Effector memory CD4-positive, alpha-beta T cell (primary cell): ENCODE results near the gene ERO1B.
A peak's percentile ranks its signal among the peaks of the same experiment; 100 is the strongest.

Experiments
- DNase-seq, 3 donors: peaks; one replicate each; pipeline ENCODE4 v3.0.0-alpha.2; 2020
- H3K27ac ChIP-seq: 2 replicates; pipeline ENCODE4 v1.7.0; 2013; ENCODE audit warnings: mild to moderate bottlenecking, low read length, moderate library complexity; ENCODE audit not compliant: insufficient read depth, poor library complexity, severe bottlenecking
- H3K27me3 ChIP-seq: replicated peaks from 2 replicates; pipeline ENCODE4 v1.7.0; 2013; ENCODE audit warnings: mild to moderate bottlenecking, low read length; ENCODE audit not compliant: insufficient read depth, control insufficient read depth, poor library complexity, severe bottlenecking
- H3K36me3 ChIP-seq: 2 replicates; pipeline ENCODE4 v1.7.0; 2013; ENCODE audit warnings: mild to moderate bottlenecking, low read length, moderate library complexity; ENCODE audit not compliant: control insufficient read depth, insufficient read depth
- H3K4me1 ChIP-seq: 2 replicates; pipeline ENCODE4 v1.7.0; 2013; ENCODE audit warnings: low read length, mild to moderate bottlenecking; ENCODE audit not compliant: control insufficient read depth, insufficient read depth, poor library complexity, severe bottlenecking
- H3K4me3 ChIP-seq: 2 replicates; pipeline ENCODE4 v1.7.0; 2013; ENCODE audit warnings: low read length, low read depth, mild to moderate bottlenecking; ENCODE audit not compliant: insufficient read depth, poor library complexity, severe bottlenecking
- H3K9me3 ChIP-seq: 2 replicates; pipeline ENCODE4 v1.7.0; 2013; ENCODE audit warnings: mild to moderate bottlenecking, low read length, moderate library complexity; ENCODE audit not compliant: control insufficient read depth

ERO1B gene

GRCh38 chr1:236301958-236302335 lies 20.2 kb upstream of the ERO1B start:
- Histone ChIP-seq H3K36me3 (no peaks in the 10 kb centered on the region), H3K27ac (no peak overlapping the region), H3K4me3 (no peak overlapping the region), H3K4me1 (no peaks in the 10 kb centered on the region), H3K9me3 (no peaks in the 10 kb centered on the region), H3K27me3 (no peaks in the 10 kb centered on the region)
- DNase-seq: no peak

DNA sequence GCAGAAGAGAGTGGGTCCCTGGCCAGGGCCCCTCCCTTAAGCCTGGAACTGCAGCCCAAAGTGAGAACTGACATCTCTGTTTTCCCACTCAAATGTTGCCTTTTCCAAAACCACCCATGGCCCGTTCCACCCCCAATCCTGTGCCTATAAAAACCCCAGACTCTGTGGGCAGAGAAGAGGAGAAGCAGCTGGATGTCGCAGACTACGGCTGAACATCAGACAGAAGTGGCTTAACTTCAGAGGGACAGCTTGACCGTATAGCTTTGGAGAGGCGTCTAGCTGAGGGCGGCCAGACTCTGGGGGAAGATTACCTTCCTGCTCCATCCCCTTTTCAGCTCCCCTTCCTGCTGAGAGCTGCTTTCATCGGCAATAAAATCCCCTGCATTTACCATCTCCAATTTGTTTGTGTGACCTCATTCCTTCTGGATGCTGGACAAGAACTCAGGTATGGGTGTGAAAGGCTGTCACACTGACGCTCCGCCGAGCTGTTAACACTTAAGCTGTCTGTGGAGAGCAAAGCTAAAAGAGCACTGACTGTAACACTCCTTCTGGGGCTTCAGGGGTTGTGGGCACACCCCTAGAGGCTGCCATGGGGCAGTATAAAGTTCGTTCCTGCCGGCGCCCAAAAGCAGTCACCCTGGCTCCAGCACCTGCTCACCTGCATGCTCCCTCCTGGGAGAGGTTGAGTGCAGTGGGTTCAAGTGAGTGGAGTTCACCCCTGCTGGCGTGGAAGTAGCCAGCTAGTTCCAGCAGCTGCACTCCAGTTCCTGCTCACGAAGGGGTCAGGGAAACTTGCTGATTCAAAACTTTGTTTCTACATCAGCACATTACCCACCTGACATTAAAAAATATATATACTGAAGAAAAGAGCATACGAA lies 19.6 kb upstream of the ERO1B start:
- Histone ChIP-seq H3K9me3 (no peaks in the 10 kb centered on the region), H3K4me3 (no peak overlapping the region), H3K27me3 (no peaks in the 10 kb centered on the region), H3K4me1 (no peaks in the 10 kb centered on the region), H3K27ac (no peak overlapping the region), H3K36me3 (no peaks in the 10 kb centered on the region)
- DNase-seq: no peak

DNA sequence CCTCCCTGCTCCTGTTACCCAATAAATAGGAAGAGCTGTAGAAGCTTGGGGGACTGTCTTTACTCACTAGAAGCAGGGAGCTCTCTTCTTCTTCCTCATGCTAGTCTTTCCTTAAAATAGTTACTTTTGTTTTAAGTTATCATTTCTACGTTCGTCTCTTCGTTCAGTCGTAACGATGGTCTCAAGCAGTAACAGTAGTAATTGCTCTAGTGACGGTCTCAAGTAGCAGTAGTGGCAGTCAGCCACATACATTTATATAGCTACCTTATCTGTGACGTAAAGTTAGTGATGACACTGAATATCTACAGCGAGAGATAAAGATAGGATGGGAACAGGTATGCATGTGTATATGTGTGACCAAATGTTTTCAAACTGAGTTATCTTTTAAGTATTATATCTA lies 15.4 kb upstream of the ERO1B start:
- Histone ChIP-seq H3K27ac (no peak overlapping the region), H3K36me3 (no peaks in the 10 kb centered on the region), H3K9me3 (no peaks in the 10 kb centered on the region), H3K4me1 (no peaks in the 10 kb centered on the region), H3K27me3 (no peaks in the 10 kb centered on the region), H3K4me3 (no peak overlapping the region)
- no peak for DNase-seq

DNA sequence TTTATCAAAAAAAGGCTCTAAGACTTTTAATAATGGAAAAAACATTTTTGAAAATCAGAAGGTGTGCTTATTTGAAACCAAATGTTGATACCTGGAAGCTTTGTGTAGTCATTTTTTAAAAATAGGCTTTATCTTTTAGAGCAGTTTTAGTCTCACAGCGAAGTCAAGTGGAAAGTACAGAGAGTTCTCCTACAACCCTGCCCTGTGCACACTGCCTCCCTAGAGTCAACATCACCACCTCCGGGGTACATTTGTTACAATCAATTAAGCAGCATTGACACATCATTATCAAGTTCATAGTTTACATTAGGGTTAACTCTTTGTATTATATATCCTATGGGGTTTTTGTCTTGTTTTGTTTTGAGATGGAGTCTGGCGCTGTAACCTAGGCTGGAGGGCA lies 10.7 kb upstream of the ERO1B start:
- no peak overlapping the region for H3K4me3 ChIP-seq
- no peaks in the 10 kb centered on the region for H3K36me3 ChIP-seq
- no peaks in the 10 kb centered on the region for H3K27me3 ChIP-seq
- no peak overlapping the region for H3K27ac ChIP-seq
- DNase-seq: no peak
- no peaks in the 10 kb centered on the region for H3K9me3 ChIP-seq
- H3K4me1 ChIP-seq: no peaks in the 10 kb centered on the region

DNA sequence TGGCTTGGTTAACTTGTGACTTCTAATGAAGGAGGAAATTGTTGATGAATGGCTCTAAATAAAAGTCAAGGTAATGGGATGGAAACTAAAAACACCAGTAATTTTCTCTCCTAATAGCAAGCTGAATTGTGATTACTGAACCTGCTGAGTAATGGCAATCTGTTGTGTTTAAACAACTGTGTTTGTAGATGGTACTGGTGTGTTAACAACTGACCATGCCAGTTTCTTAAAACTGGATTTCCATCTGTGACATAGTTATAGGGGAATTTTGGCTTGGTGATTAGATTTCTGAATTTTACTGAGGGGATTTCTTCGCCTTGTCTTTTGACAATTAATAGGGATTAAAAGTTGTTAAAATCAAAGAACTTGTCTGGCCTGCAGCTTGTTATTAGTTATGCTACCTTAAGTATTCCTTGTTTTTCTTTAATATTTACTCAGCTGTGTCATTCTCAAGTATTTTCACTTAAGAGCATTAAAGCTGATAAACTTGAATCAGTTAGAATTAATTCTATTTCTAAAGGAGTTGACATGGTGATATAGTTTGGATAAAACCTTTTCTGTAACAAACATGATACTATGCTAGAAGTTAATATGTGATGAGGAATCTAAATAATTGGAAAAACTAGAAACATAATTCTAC lies 7.9 kb upstream of the ERO1B start:
- Histone ChIP-seq H3K27me3 (no peaks in the 10 kb centered on the region), H3K27ac (no peak overlapping the region), H3K4me3 (no peak overlapping the region), H3K9me3 (no peaks in the 10 kb centered on the region), H3K4me1 (peaks cover 2% of the 10 kb centered on the region), H3K36me3 (no peaks in the 10 kb centered on the region)
- DNase-seq: no peak

DNA sequence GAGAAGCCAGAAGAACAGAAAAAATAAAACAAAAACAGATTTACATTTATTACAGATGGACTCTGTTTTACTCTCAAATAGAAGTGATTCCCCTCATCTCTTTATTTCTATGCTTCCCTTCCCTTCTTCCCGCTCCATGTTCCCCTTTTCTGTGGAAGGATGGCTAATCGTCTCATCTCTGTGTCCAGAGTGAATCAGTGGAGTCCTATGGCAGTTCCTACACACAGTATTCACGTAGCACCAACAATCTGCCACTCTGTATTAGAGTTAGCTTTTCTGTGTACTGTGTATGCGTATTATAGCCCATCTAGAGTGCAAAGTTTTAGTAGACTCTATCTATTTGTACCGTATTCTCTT lies 6.8 kb upstream of the ERO1B start:
- Histone ChIP-seq H3K27ac (no peak overlapping the region), H3K4me1 (peaks cover 10% of the 10 kb centered on the region), H3K9me3 (no peaks in the 10 kb centered on the region), H3K27me3 (no peaks in the 10 kb centered on the region), H3K4me3 (no peak overlapping the region), H3K36me3 (no peaks in the 10 kb centered on the region)
- DNase-seq: no peak

- no peaks in the 10 kb centered on the region for H3K9me3 ChIP-seq
- no peaks in the 10 kb centered on the region for H3K36me3 ChIP-seq
- H3K27ac ChIP-seq: no peak overlapping the region
- no peak overlapping the region for H3K4me3 ChIP-seq
- H3K4me1 ChIP-seq: peaks cover 10% of the 10 kb centered on the region
- no peak for DNase-seq
- no peaks in the 10 kb centered on the region for H3K27me3 ChIP-seq
Observed at GRCh38 chr1:236287757-236288619, 6.2 kb upstream of the ERO1B start.

- Histone ChIP-seq H3K9me3 (no peaks in the 10 kb centered on the region), H3K27me3 (no peaks in the 10 kb centered on the region), H3K36me3 (no peaks in the 10 kb centered on the region), H3K4me1 (peaks cover 10% of the 10 kb centered on the region), H3K4me3 (no peak overlapping the region), H3K27ac (no peak overlapping the region)
- no peak for DNase-seq
Observed at GRCh38 chr1:236287356-236287755, 5.6 kb upstream of the ERO1B start.

- Histone ChIP-seq H3K9me3 (no peaks in the 10 kb centered on the region), H3K4me1 (peaks cover 10% of the 10 kb centered on the region), H3K27me3 (no peaks in the 10 kb centered on the region), H3K4me3 (no peak overlapping the region), H3K27ac (no peak overlapping the region), H3K36me3 (peaks cover 5% of the 10 kb centered on the region)
- DNase-seq: no peak
Observed at GRCh38 chr1:236284291-236284721, 2.5 kb upstream of the ERO1B start.

GRCh38 chr1:236282719-236283118 lies 961 bp upstream of the ERO1B start:
- no peaks in the 10 kb centered on the region for H3K9me3 ChIP-seq
- peak overlapping the region; percentile 81 for H3K27ac ChIP-seq
- peak overlapping the region; percentile 98 for H3K4me3 ChIP-seq
- DNase-seq: no peak
- peaks cover 10% of the 10 kb centered on the region for H3K4me1 ChIP-seq
- no peaks in the 10 kb centered on the region for H3K27me3 ChIP-seq
- peaks cover 5% of the 10 kb centered on the region for H3K36me3 ChIP-seq
